Liver (tissue), 9 donors: ENCODE data around the gene NRIP2. TPM values are rescaled to one million over a fixed set of nuclear protein-coding genes. Genes with fewer than 3 reads are reported as not detected.

Experiments
- DNase-seq: peaks from one replicate; pipeline ENCODE4 v3.0.0-alpha.2; 2017; ENCODE audit warnings: low spot score
- H3K27ac ChIP-seq, 2 donors: one replicate each; pipeline ENCODE4 v1.7.0; 2013; ENCODE audit warnings: inconsistent platforms in 2 of 2, low read length in 2 of 2, control low read depth in 1 of 2, low read depth in 1 of 2, mild to moderate bottlenecking in 1 of 2
- H3K27me3 ChIP-seq, 4 donors: one replicate each; pipeline versions ENCODE4 v1.6.1 to v1.7.0; 2013; ENCODE audit warnings: low read length in 3 of 4, inconsistent platforms in 1 of 4, mild to moderate bottlenecking in 1 of 4, moderate library complexity in 1 of 4; ENCODE audit not compliant: control insufficient read depth in 4 of 4, insufficient read depth in 4 of 4
- H3K36me3 ChIP-seq, 4 donors: one replicate each; pipeline versions ENCODE4 v1.6.1 to v1.7.0; 2013; ENCODE audit warnings: low read length in 3 of 4, mild to moderate bottlenecking in 3 of 4, low read depth in 1 of 4, moderate library complexity in 1 of 4; ENCODE audit not compliant: control insufficient read depth in 4 of 4, insufficient read depth in 3 of 4
- H3K4me1 ChIP-seq, 4 donors: one replicate each; pipeline versions ENCODE4 v1.6.1 to v1.7.0; 2013; ENCODE audit warnings: low read length in 3 of 4, mild to moderate bottlenecking in 3 of 4, moderate library complexity in 1 of 4; ENCODE audit not compliant: control insufficient read depth in 4 of 4, insufficient read depth in 4 of 4
- H3K4me3 ChIP-seq, 3 donors: one replicate each; pipeline versions ENCODE4 v1.6.1 to v1.7.0; 2013; ENCODE audit warnings: low read length in 3 of 3, control low read depth in 1 of 3, low read depth in 1 of 3, mild to moderate bottlenecking in 1 of 3
- H3K9ac ChIP-seq, 2 donors: one replicate each; pipeline ENCODE4 v1.7.0; 2013; ENCODE audit warnings: low read length in 2 of 2, mild to moderate bottlenecking in 2 of 2, moderate library complexity in 2 of 2, control low read depth in 1 of 2, low read depth in 1 of 2
- H3K9me3 ChIP-seq, 4 donors: one replicate each; pipeline versions ENCODE4 v1.6.1 to v1.7.0; 2013; ENCODE audit warnings: low read length in 3 of 4; ENCODE audit not compliant: control insufficient read depth in 4 of 4
- EGR1 ChIP-seq, 2 donors: IDR thresholded peaks; 2 replicates each; pipeline ENCODE4 v1.6.1; 2016 to 2018; ENCODE audit warnings: antibody characterized with exemption in 2 of 2, low read depth in 2 of 2
- FOXA1 ChIP-seq: IDR thresholded peaks from 2 replicates; pipeline ENCODE4 v1.6.1; 2016; ENCODE audit warnings: antibody characterized with exemption
- FOXA2 ChIP-seq: IDR thresholded peaks from 2 replicates; pipeline ENCODE4 v1.6.1; 2016; ENCODE audit warnings: antibody characterized with exemption
- GABPA ChIP-seq, 2 donors: IDR thresholded peaks in 1 of 2; conservative IDR thresholded peaks in 1 of 2; 2 replicates each; pipeline ENCODE4 v1.6.1; 2016; ENCODE audit warnings: antibody characterized with exemption in 2 of 2, mild to moderate bottlenecking in 1 of 2, moderate library complexity in 1 of 2
- HNF4A ChIP-seq, 2 donors: conservative IDR thresholded peaks; 2 replicates each; pipeline ENCODE4 v1.6.1; 2016; ENCODE audit warnings: antibody characterized with exemption in 2 of 2, mild to moderate bottlenecking in 2 of 2
- HNF4G ChIP-seq: IDR thresholded peaks from 2 replicates; pipeline ENCODE4 v1.6.1; 2016; ENCODE audit warnings: antibody characterized with exemption
- JUND ChIP-seq, 2 donors: IDR thresholded peaks; 2 replicates each; pipeline ENCODE4 v1.6.1; 2016; ENCODE audit warnings: antibody characterized with exemption in 2 of 2
- NR2F2 ChIP-seq: IDR thresholded peaks from 2 replicates; pipeline ENCODE4 v1.6.1; 2016; ENCODE audit warnings: antibody characterized with exemption
- RAD21 ChIP-seq, 2 donors: IDR thresholded peaks; 2 replicates each; pipeline ENCODE4 v1.6.1; 2016; ENCODE audit warnings: antibody characterized with exemption in 2 of 2, mild to moderate bottlenecking in 2 of 2
- RXRA ChIP-seq, 2 donors: IDR thresholded peaks; 2 replicates each; pipeline ENCODE4 v1.6.1; 2017 to 2018; ENCODE audit warnings: antibody characterized with exemption in 2 of 2, mild to moderate bottlenecking in 1 of 2
- SP1 ChIP-seq: IDR thresholded peaks from 2 replicates; pipeline ENCODE4 v1.6.1; 2018; ENCODE audit warnings: antibody characterized with exemption, mild to moderate bottlenecking
- TAF1 ChIP-seq: conservative IDR thresholded peaks from 2 replicates; pipeline ENCODE4 v1.6.1; 2016; ENCODE audit warnings: antibody characterized with exemption, mild to moderate bottlenecking
- YY1 ChIP-seq: IDR thresholded peaks from 2 replicates; pipeline ENCODE4 v1.6.1; 2016; ENCODE audit warnings: antibody characterized with exemption, mild to moderate bottlenecking
- WGBS: extraction: QIAGEN DNeasy Blood & Tissue Kit; methylation state at CpG from one replicate; pipeline ENCODE4 v1.1.7; 2013; 5-methylcytosine and 5-hydroxymethylcytosine counted together
- polyA plus RNA-seq, 2 donors: library from polyadenylated mRNA; stranded (reverse) in 1 of 2; unstranded in 1 of 2; fragments of 200-250 nt in 1 of 2; fragments of >200 nt in 1 of 2; fragmentation: Nextera tagmentation in 1 of 2; extraction: Ambion mirVana in 1 of 2; gene quantifications; one replicate each; pipeline versions ENCODE4 v1.2.1 to v1.2.3, GENCODE V29; 2013 to 2015
- total RNA-seq, 2 donors: library from RNA; depleted of rRNA; stranded (reverse); fragments of >200 nt; gene quantifications; one replicate each; pipeline ENCODE4 v1.2.3, GENCODE V29; 2014
- TF ChIP-seq, protein P1 (sequence below): IDR thresholded peaks from 2 replicates; pipeline ENCODE4 v1.6.1; 2016; ENCODE audit warnings: antibody characterized with exemption
- TF ChIP-seq, protein P2 (sequence below): fragments of 150-350 bp; IDR thresholded peaks from 2 replicates; pipeline ENCODE4 v1.5.1; 2017; ENCODE audit warnings: improper control_type of control experiment, low read depth, low read length; ENCODE audit not compliant: missing input control
- TF ChIP-seq, protein P3 (sequence below): IDR thresholded peaks from 2 replicates; pipeline ENCODE4 v1.6.1; 2016; ENCODE audit warnings: antibody characterized with exemption
- TF ChIP-seq, protein P4 (sequence below): IDR thresholded peaks from 2 replicates; pipeline ENCODE4 v1.6.1; 2016; ENCODE audit warnings: antibody characterized with exemption, mild to moderate bottlenecking
- TF ChIP-seq, protein P5 (sequence below): IDR thresholded peaks from 2 replicates; pipeline ENCODE4 v1.6.1; 2016; ENCODE audit warnings: antibody characterized with exemption
- donor health status: healthy.
- donor health status: healthy.
- donor health status: healthy.
- donor health status: healthy.
- donor health status: healthy.

Gene NRIP2
- total and polyA plus RNA-seq, 4 donors, result 0.19 to 0.46 (median 0.23) TPM

DNA sequence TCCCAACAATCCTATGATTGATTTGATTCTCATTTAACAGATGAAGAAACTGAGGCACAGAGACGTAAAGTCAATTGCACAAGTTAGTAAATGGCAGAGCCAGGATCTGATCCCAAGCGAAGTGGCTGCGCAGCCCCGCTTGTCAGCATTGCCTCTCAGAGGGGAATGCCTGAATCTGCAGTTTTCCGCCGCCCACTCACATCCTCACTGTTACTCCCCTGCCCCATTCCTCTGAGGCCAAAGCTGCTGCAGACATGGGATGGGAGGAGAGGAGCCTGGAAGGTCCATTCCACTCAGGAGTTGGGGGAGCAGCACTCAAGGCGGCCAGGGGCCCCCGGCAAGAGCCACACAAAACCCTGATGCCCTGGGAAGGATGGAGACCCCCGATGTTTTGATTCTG is 1.0 kb downstream of the NRIP2 start (continued):
- TF ChIP-seq, protein P1, sequence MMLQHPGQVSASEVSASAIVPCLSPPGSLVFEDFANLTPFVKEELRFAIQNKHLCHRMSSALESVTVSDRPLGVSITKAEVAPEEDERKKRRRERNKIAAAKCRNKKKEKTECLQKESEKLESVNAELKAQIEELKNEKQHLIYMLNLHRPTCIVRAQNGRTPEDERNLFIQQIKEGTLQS, result no peak

DNA sequence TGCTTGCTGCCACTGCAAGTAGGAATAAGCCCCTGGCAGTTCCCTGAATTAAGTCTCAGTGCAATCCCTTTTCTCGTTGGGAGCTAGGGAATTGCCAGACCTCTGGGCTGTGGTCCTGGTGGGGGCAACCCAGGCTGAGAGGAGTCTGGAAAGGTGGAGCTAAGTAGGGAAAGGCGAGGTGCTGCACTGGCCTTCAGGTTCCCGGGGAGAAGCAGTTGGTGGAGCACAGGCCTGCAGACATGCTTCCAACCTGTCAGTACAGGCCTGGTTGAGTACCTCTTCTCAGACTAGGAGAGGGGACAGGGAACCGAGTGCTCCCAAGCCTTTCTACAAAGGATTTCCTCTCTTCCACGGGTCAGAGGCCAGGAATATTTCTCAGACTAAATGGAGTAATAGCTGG is 1.5 kb downstream of the NRIP2 start:
- H3K27ac ChIP-seq, result no peak overlapping the region
- TF ChIP-seq, protein P2, sequence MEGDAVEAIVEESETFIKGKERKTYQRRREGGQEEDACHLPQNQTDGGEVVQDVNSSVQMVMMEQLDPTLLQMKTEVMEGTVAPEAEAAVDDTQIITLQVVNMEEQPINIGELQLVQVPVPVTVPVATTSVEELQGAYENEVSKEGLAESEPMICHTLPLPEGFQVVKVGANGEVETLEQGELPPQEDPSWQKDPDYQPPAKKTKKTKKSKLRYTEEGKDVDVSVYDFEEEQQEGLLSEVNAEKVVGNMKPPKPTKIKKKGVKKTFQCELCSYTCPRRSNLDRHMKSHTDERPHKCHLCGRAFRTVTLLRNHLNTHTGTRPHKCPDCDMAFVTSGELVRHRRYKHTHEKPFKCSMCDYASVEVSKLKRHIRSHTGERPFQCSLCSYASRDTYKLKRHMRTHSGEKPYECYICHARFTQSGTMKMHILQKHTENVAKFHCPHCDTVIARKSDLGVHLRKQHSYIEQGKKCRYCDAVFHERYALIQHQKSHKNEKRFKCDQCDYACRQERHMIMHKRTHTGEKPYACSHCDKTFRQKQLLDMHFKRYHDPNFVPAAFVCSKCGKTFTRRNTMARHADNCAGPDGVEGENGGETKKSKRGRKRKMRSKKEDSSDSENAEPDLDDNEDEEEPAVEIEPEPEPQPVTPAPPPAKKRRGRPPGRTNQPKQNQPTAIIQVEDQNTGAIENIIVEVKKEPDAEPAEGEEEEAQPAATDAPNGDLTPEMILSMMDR, result no peak
- TF ChIP-seq, protein P3, sequence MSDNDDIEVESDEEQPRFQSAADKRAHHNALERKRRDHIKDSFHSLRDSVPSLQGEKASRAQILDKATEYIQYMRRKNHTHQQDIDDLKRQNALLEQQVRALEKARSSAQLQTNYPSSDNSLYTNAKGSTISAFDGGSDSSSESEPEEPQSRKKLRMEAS, result no peak
- TF ChIP-seq, protein P1, result no peak
- TF ChIP-seq JUND (IDR thresholded peaks at IDR 0.05) (no peak), NR2F2 (no peak), RAD21 (IDR thresholded peaks at IDR 0.05) (no peak), YY1 (no peak), FOXA2 (no peak), HNF4A (conservative IDR thresholded peaks at IDR 0.05) (no peak), FOXA1 (no peak), TAF1 (no peak), GABPA (IDR thresholded peaks at IDR 0.05 in 1 of 2, conservative IDR thresholded peaks at IDR 0.05 in 1 of 2) (no peak), RXRA (IDR thresholded peaks at IDR 0.05) (no peak), SP1 (no peak), EGR1 (IDR thresholded peaks at IDR 0.05; ENCODE audit: low read depth in 2 of 2) (no peak), HNF4G (no peak)
- TF ChIP-seq, protein P4, sequence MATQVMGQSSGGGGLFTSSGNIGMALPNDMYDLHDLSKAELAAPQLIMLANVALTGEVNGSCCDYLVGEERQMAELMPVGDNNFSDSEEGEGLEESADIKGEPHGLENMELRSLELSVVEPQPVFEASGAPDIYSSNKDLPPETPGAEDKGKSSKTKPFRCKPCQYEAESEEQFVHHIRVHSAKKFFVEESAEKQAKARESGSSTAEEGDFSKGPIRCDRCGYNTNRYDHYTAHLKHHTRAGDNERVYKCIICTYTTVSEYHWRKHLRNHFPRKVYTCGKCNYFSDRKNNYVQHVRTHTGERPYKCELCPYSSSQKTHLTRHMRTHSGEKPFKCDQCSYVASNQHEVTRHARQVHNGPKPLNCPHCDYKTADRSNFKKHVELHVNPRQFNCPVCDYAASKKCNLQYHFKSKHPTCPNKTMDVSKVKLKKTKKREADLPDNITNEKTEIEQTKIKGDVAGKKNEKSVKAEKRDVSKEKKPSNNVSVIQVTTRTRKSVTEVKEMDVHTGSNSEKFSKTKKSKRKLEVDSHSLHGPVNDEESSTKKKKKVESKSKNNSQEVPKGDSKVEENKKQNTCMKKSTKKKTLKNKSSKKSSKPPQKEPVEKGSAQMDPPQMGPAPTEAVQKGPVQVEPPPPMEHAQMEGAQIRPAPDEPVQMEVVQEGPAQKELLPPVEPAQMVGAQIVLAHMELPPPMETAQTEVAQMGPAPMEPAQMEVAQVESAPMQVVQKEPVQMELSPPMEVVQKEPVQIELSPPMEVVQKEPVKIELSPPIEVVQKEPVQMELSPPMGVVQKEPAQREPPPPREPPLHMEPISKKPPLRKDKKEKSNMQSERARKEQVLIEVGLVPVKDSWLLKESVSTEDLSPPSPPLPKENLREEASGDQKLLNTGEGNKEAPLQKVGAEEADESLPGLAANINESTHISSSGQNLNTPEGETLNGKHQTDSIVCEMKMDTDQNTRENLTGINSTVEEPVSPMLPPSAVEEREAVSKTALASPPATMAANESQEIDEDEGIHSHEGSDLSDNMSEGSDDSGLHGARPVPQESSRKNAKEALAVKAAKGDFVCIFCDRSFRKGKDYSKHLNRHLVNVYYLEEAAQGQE, result no peak
- TF ChIP-seq, protein P5, sequence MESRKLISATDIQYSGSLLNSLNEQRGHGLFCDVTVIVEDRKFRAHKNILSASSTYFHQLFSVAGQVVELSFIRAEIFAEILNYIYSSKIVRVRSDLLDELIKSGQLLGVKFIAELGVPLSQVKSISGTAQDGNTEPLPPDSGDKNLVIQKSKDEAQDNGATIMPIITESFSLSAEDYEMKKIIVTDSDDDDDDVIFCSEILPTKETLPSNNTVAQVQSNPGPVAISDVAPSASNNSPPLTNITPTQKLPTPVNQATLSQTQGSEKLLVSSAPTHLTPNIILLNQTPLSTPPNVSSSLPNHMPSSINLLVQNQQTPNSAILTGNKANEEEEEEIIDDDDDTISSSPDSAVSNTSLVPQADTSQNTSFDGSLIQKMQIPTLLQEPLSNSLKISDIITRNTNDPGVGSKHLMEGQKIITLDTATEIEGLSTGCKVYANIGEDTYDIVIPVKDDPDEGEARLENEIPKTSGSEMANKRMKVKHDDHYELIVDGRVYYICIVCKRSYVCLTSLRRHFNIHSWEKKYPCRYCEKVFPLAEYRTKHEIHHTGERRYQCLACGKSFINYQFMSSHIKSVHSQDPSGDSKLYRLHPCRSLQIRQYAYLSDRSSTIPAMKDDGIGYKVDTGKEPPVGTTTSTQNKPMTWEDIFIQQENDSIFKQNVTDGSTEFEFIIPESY, result no peak
- H3K4me3 ChIP-seq, result no peak overlapping the region
- no peaks in the 10 kb centered on the region for H3K27me3 ChIP-seq
- WGBS, result 78% methylated on average over 5 of the region's 5 CpGs
- H3K9me3 ChIP-seq, result no peaks in the 10 kb centered on the region
- DNase-seq, result no peak
- no peak overlapping the region for H3K9ac ChIP-seq
- peaks cover 0 to 17% (median 11%) of the 10 kb centered on the region in 4 donors for H3K36me3 ChIP-seq
- H3K4me1 ChIP-seq, result no peaks in the 10 kb centered on the region
